GM12878 (cell line): Measurements from ENCODE around the gene TBC1D10A.

Source experiments
- CEBPB ChIP-seq, 2 experiments: fragments of 150-350 bp in 1 of 2; IDR thresholded peaks; 2 replicates each; pipeline ENCODE4 v1.6.1; 2012 to 2014; ENCODE audit warnings: low read depth in 2 of 2, low read length in 2 of 2, borderline replicate concordance in 1 of 2, inconsistent platforms in 1 of 2
- CHD2 ChIP-seq: IDR thresholded peaks from 2 replicates; pipeline ENCODE4 v1.6.1; 2011; ENCODE audit warnings: low read depth, low read length, improper control_type of control experiment, borderline replicate concordance
- DPF2 ChIP-seq: fragments of 450-650 bp; IDR thresholded peaks from 2 replicates; pipeline ENCODE4 v1.6.1; 2017; ENCODE audit warnings: mild to moderate bottlenecking
- FOXM1 ChIP-seq: IDR thresholded peaks from 2 replicates; pipeline ENCODE4 v1.6.1; 2012; ENCODE audit warnings: low read depth, mild to moderate bottlenecking, inconsistent platforms, low read length, moderate library complexity
- POLR2AphosphoS5 ChIP-seq: IDR thresholded peaks from 2 replicates; pipeline ENCODE4 v1.6.1; 2011; ENCODE audit warnings: mild to moderate bottlenecking, low read length, inconsistent platforms
- RAD21 ChIP-seq: IDR thresholded peaks from 2 replicates; pipeline ENCODE4 v1.6.1; 2011; ENCODE audit warnings: mild to moderate bottlenecking, low read depth, low read length, moderate library complexity; ENCODE audit not compliant: insufficient read depth
- RUNX3 ChIP-seq: IDR thresholded peaks from 2 replicates; pipeline ENCODE4 v1.6.1; 2012; ENCODE audit warnings: low read length, inconsistent platforms
- TAF1 ChIP-seq: IDR thresholded peaks from 2 replicates; pipeline ENCODE4 v1.6.1; 2011; ENCODE audit warnings: mild to moderate bottlenecking, low read depth, low read length, borderline replicate concordance
- ZNF217 ChIP-seq: fragments of 450-650 bp; IDR thresholded peaks from 2 replicates; pipeline ENCODE4 v1.6.1; 2017; ENCODE audit warnings: antibody characterized with exemption, mild to moderate bottlenecking
- TF ChIP-seq, protein P1 (sequence below): fragments of 450-650 bp; IDR thresholded peaks from 2 replicates; pipeline ENCODE4 v1.6.1; 2014; ENCODE audit warnings: mild to moderate bottlenecking
- TF ChIP-seq, protein P2 (sequence below): IDR thresholded peaks from 2 replicates; pipeline ENCODE4 v1.6.1; 2012; ENCODE audit warnings: mild to moderate bottlenecking, low read depth, low read length

DNA sequence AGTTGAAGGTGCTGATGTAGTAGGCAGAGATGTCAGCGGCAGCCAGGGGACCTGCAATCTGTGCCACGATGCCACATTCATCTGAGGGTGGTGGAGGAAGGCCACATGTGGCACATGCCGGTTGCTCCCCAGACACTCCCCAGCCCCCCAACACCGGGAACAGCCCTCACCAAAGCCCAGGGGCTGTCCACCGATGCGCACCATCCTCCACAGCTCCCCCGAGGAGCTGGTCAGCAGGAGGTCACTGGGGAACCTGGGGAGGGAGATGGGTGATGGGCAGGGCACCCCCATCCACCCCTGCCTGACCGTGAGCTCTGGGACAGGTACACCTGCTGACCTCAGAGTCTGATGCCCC is 40.9 kb downstream of the TBC1D10A start:
- no peak for TF ChIP-seq POLR2AphosphoS5
- TF ChIP-seq CEBPB (IDR thresholded peaks at IDR 0.05; ENCODE audit: borderline replicate concordance in 1 of 2, low read depth in 2 of 2, low read length in 2 of 2): no peak
- no peak for TF ChIP-seq RUNX3
- TF ChIP-seq, protein P1, sequence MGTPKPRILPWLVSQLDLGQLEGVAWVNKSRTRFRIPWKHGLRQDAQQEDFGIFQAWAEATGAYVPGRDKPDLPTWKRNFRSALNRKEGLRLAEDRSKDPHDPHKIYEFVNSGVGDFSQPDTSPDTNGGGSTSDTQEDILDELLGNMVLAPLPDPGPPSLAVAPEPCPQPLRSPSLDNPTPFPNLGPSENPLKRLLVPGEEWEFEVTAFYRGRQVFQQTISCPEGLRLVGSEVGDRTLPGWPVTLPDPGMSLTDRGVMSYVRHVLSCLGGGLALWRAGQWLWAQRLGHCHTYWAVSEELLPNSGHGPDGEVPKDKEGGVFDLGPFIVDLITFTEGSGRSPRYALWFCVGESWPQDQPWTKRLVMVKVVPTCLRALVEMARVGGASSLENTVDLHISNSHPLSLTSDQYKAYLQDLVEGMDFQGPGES: no peak
- TF ChIP-seq DPF2: no peak
- TF ChIP-seq, protein P2, sequence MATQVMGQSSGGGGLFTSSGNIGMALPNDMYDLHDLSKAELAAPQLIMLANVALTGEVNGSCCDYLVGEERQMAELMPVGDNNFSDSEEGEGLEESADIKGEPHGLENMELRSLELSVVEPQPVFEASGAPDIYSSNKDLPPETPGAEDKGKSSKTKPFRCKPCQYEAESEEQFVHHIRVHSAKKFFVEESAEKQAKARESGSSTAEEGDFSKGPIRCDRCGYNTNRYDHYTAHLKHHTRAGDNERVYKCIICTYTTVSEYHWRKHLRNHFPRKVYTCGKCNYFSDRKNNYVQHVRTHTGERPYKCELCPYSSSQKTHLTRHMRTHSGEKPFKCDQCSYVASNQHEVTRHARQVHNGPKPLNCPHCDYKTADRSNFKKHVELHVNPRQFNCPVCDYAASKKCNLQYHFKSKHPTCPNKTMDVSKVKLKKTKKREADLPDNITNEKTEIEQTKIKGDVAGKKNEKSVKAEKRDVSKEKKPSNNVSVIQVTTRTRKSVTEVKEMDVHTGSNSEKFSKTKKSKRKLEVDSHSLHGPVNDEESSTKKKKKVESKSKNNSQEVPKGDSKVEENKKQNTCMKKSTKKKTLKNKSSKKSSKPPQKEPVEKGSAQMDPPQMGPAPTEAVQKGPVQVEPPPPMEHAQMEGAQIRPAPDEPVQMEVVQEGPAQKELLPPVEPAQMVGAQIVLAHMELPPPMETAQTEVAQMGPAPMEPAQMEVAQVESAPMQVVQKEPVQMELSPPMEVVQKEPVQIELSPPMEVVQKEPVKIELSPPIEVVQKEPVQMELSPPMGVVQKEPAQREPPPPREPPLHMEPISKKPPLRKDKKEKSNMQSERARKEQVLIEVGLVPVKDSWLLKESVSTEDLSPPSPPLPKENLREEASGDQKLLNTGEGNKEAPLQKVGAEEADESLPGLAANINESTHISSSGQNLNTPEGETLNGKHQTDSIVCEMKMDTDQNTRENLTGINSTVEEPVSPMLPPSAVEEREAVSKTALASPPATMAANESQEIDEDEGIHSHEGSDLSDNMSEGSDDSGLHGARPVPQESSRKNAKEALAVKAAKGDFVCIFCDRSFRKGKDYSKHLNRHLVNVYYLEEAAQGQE: no peak
- TF ChIP-seq RAD21: no peak
- no peak for TF ChIP-seq CHD2
- no peak for TF ChIP-seq TAF1
- TF ChIP-seq FOXM1: no peak
- no peak for TF ChIP-seq ZNF217
